IPS-NIHi11 (cell line): ENCODE results near the gene GNAQ.

Experiments used
- DNase-seq: peaks from one replicate; pipeline ENCODE4 v3.0.0; 2012; ENCODE audit warnings: mixed read lengths, low spot score

GNAQ gene

GRCh38 chr9:77944556-77945243 lies 86.9 kb downstream of the GNAQ start:
- peak; percentile 31 for DNase-seq

- no peak for DNase-seq
These were observed 88.6 kb downstream of the GNAQ start for GRCh38 chr9:77943057-77943456.

- no peak for DNase-seq
These were observed 92.4 kb downstream of the GNAQ start for GRCh38 chr9:77939149-77939668.

GRCh38 chr9:77938163-77938562 lies 93.4 kb downstream of the GNAQ start:
- DNase-seq = no peak

- no peak for DNase-seq
These were observed 95.6 kb downstream of the GNAQ start for GRCh38 chr9:77935974-77936373.

GRCh38 chr9:77935211-77935610 lies 96.4 kb downstream of the GNAQ start:
- no peak for DNase-seq

GRCh38 chr9:77933976-77934375 lies 97.6 kb downstream of the GNAQ start:
- DNase-seq = peak; percentile 23

GRCh38 chr9:77933019-77933418 lies 98.6 kb downstream of the GNAQ start:
- no peak for DNase-seq

- no peak for DNase-seq
These were observed 101.7 kb downstream of the GNAQ start for GRCh38 chr9:77929942-77930341.

GRCh38 chr9:77927265-77927664 lies 104.3 kb downstream of the GNAQ start:
- DNase-seq = no peak

- DNase-seq = no peak
These were observed 105.2 kb downstream of the GNAQ start for GRCh38 chr9:77926371-77926878.

- no peak for DNase-seq
These were observed 109.0 kb downstream of the GNAQ start for GRCh38 chr9:77922591-77922990.

GRCh38 chr9:77917800-77918199 lies 113.8 kb downstream of the GNAQ start:
- no peak for DNase-seq

GRCh38 chr9:77916820-77917219 lies 114.8 kb downstream of the GNAQ start:
- no peak for DNase-seq

GRCh38 chr9:77916410-77916819 lies 115.2 kb downstream of the GNAQ start:
- no peak for DNase-seq

GRCh38 chr9:77915744-77916143 lies 115.9 kb downstream of the GNAQ start:
- DNase-seq = no peak

- no peak for DNase-seq
These were observed 118.5 kb downstream of the GNAQ start for GRCh38 chr9:77912895-77913693.

GRCh38 chr9:77911928-77912327 lies 119.7 kb downstream of the GNAQ start:
- no peak for DNase-seq

GRCh38 chr9:77910194-77910621 lies 121.4 kb downstream of the GNAQ start:
- no peak for DNase-seq

GRCh38 chr9:77909306-77909705 lies 122.3 kb downstream of the GNAQ start:
- no peak for DNase-seq

- no peak for DNase-seq
These were observed 123.3 kb downstream of the GNAQ start for GRCh38 chr9:77908293-77908692.

- no peak for DNase-seq
These were observed 124.0 kb downstream of the GNAQ start for GRCh38 chr9:77907585-77907984.

- DNase-seq = no peak
These were observed 124.6 kb downstream of the GNAQ start for GRCh38 chr9:77906991-77907390.
